Gastroesophageal sphincter (tissue), 4 donors: ENCODE measurements around the gene MYMX. TPM values are rescaled to one million over a fixed set of nuclear protein-coding genes. Genes with fewer than 3 reads are reported as not detected.

Experiments used
- ATAC-seq: fragments of 150-250 bp; one replicate; pipeline ENCODE4 v1.9.1; 2016; ENCODE audit warnings: mild to moderate bottlenecking, moderate library complexity
- H3K27ac ChIP-seq, 4 donors: fragments of 200-600 bp; sonication (generic) in 3 of 4; 1 replicate in 3 of 4; 2 replicates in 1 of 4; pipeline ENCODE4 v1.5.1; 2016 to 2019
- H3K27me3 ChIP-seq: fragments of 200-600 bp; sonication (generic); one replicate; pipeline ENCODE4 v1.5.1; 2019
- H3K36me3 ChIP-seq, 2 donors: fragments of 200-600 bp; sonication (generic); one replicate each; pipeline ENCODE4 v1.5.1; 2019; ENCODE audit warnings: control low read depth in 1 of 2
- H3K4me1 ChIP-seq, 3 donors: fragments of 200-600 bp; sonication (generic); 1 replicate in 2 of 3; 2 replicates in 1 of 3; pipeline ENCODE4 v1.5.1; 2016 to 2019; ENCODE audit warnings: control low read depth in 2 of 3
- H3K4me3 ChIP-seq, 2 donors: fragments of 200-600 bp; sonication (generic); one replicate each; pipeline ENCODE4 v1.5.1; 2019; ENCODE audit warnings: mild to moderate bottlenecking in 1 of 2, moderate library complexity in 1 of 2
- H3K9me3 ChIP-seq, 3 donors: fragments of 200-600 bp; sonication (generic); one replicate each; pipeline ENCODE4 v1.5.1; 2017 to 2019; ENCODE audit warnings: control low read depth in 2 of 3
- CTCF ChIP-seq, 4 experiments: fragments of 200-600 bp in 2 of 4; fragments of 450-650 bp in 2 of 4; sonication (generic) in 1 of 4; IDR thresholded peaks; one replicate each; pipeline ENCODE4 v1.5.1; 2017 to 2019; ENCODE audit warnings: antibody characterized with exemption in 4 of 4, mild to moderate bottlenecking in 2 of 4, moderate library complexity in 2 of 4
- EP300 ChIP-seq: sonication (generic); formaldehyde crosslinking; IDR thresholded peaks from one replicate; pipeline ENCODE4 v1.6.1; 2017; ENCODE audit warnings: antibody characterized with exemption, mild to moderate bottlenecking
- POLR2A ChIP-seq, 2 donors: fragments of 450-650 bp; IDR thresholded peaks; one replicate each; pipeline ENCODE4 v1.6.1; 2017; ENCODE audit warnings: antibody characterized with exemption in 2 of 2, mild to moderate bottlenecking in 2 of 2, moderate library complexity in 1 of 2
- POLR2AphosphoS5 ChIP-seq: sonication (generic); formaldehyde crosslinking; IDR thresholded peaks from one replicate; pipeline ENCODE4 v1.6.1; 2017; ENCODE audit warnings: antibody characterized with exemption
- WGBS, 2 donors: methylation state at CpG; one replicate each; pipeline ENCODE4 v1.1.5; 2018; ENCODE audit warnings: low coverage in 1 of 2; 5-methylcytosine and 5-hydroxymethylcytosine counted together
- total RNA-seq, 4 donors: library from RNA; depleted of rRNA; stranded (reverse); fragments of >200 nt; gene quantifications; one replicate each; pipeline ENCODE4 v1.1.0, GENCODE V29; 2016

MYMX gene
- total RNA-seq, 4 donors from 2014 or later = 1.4 TPM; not detected in 3

DNA sequence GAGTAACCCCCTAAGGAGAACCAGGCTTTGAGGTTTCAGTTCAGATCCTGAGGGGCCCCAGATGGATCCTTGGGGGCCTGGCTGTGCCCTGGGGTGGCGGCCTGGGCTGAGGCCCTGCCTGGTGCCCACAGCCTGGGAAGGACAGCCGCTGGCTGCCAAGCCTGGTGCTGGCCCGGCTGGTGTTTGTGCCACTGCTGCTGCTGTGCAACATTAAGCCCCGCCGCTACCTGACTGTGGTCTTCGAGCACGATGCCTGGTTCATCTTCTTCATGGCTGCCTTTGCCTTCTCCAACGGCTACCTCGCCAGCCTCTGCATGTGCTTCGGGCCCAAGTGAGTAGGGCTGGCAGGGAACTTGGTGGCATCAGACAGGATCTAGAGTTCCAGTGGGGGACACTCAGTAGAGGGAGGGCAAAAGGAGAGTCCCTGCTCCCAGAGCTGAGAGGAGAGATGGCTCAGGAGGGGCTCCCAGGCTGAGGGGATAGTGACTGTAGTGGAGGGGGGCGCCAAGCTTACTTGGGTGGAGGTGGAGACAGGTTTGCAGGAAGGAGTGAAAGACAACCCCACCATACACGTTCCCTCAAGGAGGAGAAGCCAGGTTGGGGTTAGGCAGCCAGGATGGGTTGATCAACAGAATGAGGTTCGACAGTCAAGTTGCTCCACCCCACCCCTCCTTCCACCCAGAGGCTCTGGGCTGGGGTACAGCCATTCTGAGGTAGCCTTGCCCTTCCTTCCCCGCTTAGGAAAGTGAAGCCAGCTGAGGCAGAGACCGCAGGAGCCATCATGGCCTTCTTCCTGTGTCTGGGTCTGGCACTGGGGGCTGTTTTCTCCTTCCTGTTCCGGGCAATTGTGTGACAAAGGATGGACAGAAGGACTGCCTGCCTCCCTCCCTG, 16.2 kb downstream of the MYMX start:
- ATAC-seq = no peak
- no peaks in the 10 kb centered on the region for H3K27me3 ChIP-seq
- WGBS, 2 donors = 20 to 83% methylated on average over 1 of the region's 16 CpGs
- peak overlapping the region; percentile 73 to 99 (median 98) for H3K27ac ChIP-seq
- peaks cover 0 to 44% of the 10 kb centered on the region in 2 donors for H3K36me3 ChIP-seq
- peaks cover 15 to 99% (median 70%) of the 10 kb centered on the region in 3 donors for H3K4me1 ChIP-seq
- H3K4me3 ChIP-seq = no peak overlapping the region
- no peak for TF ChIP-seq POLR2A (IDR thresholded peaks at IDR 0.05)
- no peak for TF ChIP-seq CTCF (IDR thresholded peaks at IDR 0.05)
- no peak for TF ChIP-seq POLR2AphosphoS5
- no peak for TF ChIP-seq EP300
- H3K9me3 ChIP-seq = no peaks in the 10 kb centered on the region

GRCh38 chr6:44233567-44234100, 16.9 kb downstream of the MYMX start:
- ATAC-seq = no peak
- WGBS, 2 donors = 15 to 28% methylated on average over 5 to 11 of the region's 14 CpGs
- Histone ChIP-seq H3K27ac (peak overlapping the region; percentile 73 to 99 (median 98)), H3K9me3 (no peaks in the 10 kb centered on the region), H3K27me3 (no peaks in the 10 kb centered on the region), H3K36me3 (peaks cover 0 to 44% of the 10 kb centered on the region in 2 donors), H3K4me3 (no peak overlapping the region), H3K4me1 (peaks cover 15 to 99% (median 67%) of the 10 kb centered on the region in 3 donors)
- TF ChIP-seq POLR2AphosphoS5 = no peak
- TF ChIP-seq CTCF (IDR thresholded peaks at IDR 0.05) = no peak

DNA sequence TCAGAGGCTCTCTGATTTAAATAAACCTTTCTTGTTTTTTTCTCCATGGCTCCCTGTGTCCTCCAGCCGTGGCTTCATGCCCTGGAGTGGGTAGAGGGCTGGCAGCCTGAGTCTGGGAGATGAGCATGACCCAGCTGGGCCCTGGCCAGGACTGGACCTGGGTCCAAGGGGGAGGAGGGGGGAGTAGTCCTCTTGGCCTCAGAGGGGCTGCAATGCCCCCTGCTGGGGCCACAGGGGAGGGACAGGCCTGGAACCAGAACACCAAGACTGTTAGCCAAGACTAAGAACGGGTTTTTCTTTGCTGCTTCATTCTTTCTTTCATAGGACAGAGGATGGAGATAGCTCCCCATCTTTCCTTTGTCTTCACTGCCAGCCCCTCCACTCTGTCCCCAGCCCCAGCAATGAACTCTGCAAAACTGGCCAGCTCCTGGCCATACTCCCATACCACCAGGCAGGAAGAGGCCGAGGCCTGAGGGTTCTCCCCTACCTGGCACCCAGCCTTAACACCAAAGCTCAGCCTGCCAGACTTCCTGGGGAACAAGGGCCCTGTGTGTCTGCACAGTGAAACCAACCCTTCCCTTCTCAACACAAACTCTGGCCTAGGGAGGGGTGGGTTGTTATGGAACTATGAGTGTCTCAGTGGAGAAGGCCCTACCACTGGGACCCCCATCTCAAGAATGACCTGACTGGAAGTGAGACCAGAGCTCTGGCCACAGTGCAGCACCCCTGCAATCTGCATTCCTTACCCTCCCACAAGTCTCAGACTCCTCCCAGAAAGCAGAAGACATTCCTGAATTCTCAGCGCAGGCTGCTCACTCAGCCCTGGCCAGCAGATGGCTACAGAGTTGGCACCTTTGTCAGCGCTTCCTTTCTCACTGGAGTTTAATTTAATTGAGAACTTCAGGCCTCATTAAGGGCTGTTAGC, 17.6 kb downstream of the MYMX start:
- Histone ChIP-seq H3K27me3 (no peaks in the 10 kb centered on the region), H3K4me1 (peaks cover 15 to 93% (median 61%) of the 10 kb centered on the region in 3 donors), H3K4me3 (no peak overlapping the region), H3K36me3 (peaks cover 0 to 40% of the 10 kb centered on the region in 2 donors), H3K27ac (peak overlapping the region; percentile 73 to 99 (median 98)), H3K9me3 (no peaks in the 10 kb centered on the region)
- WGBS, 2 donors = 6 to 20% methylated on average over 1 to 2 of the region's 5 CpGs
- TF ChIP-seq POLR2AphosphoS5 (peak; percentile 90), EP300 (no peak), CTCF (IDR thresholded peaks at IDR 0.05) (peak in 3 of 4 experiments; percentile 82 to 92 (median 89)), POLR2A (IDR thresholded peaks at IDR 0.05) (no peak)
- ATAC-seq = peak; percentile 70

DNA sequence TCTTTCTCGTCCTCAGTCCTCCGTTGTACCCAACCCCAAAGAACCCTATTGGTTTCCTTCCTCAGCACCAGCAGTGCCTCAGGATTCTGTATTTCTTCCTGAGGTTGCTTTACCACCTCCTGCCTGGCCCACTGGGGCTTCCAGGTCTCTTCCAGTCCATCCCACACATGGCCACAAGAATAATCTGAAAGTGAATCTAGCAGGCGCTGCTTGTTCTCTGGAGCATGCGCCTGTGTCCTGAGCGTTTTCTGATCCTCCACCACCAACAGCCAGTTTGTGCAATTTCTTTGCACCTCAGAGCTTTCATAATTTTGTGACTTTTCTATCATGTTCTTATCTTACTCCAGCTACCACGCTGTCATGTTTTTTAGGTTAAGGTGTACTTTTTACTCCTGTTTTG, 18.5 kb downstream of the MYMX start:
- Histone ChIP-seq H3K4me1 (peaks cover 15 to 84% (median 61%) of the 10 kb centered on the region in 3 donors), H3K9me3 (no peaks in the 10 kb centered on the region), H3K36me3 (peaks cover 0 to 31% of the 10 kb centered on the region in 2 donors), H3K27ac (peak overlapping the region; percentile 73 to 99 (median 98)), H3K4me3 (no peak overlapping the region), H3K27me3 (no peaks in the 10 kb centered on the region)
- ATAC-seq = no peak
- WGBS, 2 donors = 46 to 63% methylated on average over 4 to 6 of the region's 6 CpGs
- no peak for TF ChIP-seq CTCF (IDR thresholded peaks at IDR 0.05)
- no peak for TF ChIP-seq EP300
- no peak for TF ChIP-seq POLR2A (IDR thresholded peaks at IDR 0.05)
- TF ChIP-seq POLR2AphosphoS5 = no peak
